ENCODE measurements around the gene LYST.

GRCh38 chr1:235735621-235736020, 131.1 kb downstream of the LYST start:
- TF ChIP-seq, protein P1, sequence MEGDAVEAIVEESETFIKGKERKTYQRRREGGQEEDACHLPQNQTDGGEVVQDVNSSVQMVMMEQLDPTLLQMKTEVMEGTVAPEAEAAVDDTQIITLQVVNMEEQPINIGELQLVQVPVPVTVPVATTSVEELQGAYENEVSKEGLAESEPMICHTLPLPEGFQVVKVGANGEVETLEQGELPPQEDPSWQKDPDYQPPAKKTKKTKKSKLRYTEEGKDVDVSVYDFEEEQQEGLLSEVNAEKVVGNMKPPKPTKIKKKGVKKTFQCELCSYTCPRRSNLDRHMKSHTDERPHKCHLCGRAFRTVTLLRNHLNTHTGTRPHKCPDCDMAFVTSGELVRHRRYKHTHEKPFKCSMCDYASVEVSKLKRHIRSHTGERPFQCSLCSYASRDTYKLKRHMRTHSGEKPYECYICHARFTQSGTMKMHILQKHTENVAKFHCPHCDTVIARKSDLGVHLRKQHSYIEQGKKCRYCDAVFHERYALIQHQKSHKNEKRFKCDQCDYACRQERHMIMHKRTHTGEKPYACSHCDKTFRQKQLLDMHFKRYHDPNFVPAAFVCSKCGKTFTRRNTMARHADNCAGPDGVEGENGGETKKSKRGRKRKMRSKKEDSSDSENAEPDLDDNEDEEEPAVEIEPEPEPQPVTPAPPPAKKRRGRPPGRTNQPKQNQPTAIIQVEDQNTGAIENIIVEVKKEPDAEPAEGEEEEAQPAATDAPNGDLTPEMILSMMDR (IDR thresholded peaks at IDR 0.05) = no peak
- TF ChIP-seq POLR2A (IDR thresholded peaks at IDR 0.05) = no peak
